IgD-negative memory B cell (primary cell): ENCODE results near the gene COL6A1. TPM values are rescaled to one million over a fixed set of nuclear protein-coding genes. Genes with fewer than 3 reads are reported as not detected.
A peak's percentile ranks its signal among the peaks of the same experiment; 100 is the strongest.

Source experiments
- H3K27ac Mint-ChIP-seq, 3 donors: one replicate each; pipeline ENCODE4 v1.8.0; 2020 to 2022; ENCODE audit warnings: mild to moderate bottlenecking in 3 of 3, mixed read lengths in 3 of 3, moderate library complexity in 1 of 3
- H3K27me3 Mint-ChIP-seq: one replicate; pipeline ENCODE4 v1.8.0; 2021; ENCODE audit warnings: mixed read lengths
- H3K36me3 Mint-ChIP-seq: one replicate; pipeline ENCODE4 v1.8.0; 2020; ENCODE audit warnings: mild to moderate bottlenecking, mixed read lengths
- H3K4me1 Mint-ChIP-seq, 3 donors: one replicate each; pipeline ENCODE4 v1.8.0; 2020 to 2022; ENCODE audit warnings: mixed read lengths in 3 of 3, mild to moderate bottlenecking in 1 of 3
- H3K4me3 Mint-ChIP-seq, 4 donors: one replicate each; pipeline ENCODE4 v1.8.0; 2020 to 2022; ENCODE audit warnings: mild to moderate bottlenecking in 4 of 4, mixed read lengths in 4 of 4, moderate library complexity in 3 of 4
- H3K9me3 Mint-ChIP-seq, 3 donors: one replicate each; pipeline ENCODE4 v1.8.0; 2020 to 2021; ENCODE audit warnings: mixed read lengths in 3 of 3, mild to moderate bottlenecking in 1 of 3
- polyA plus RNA-seq: library from polyadenylated mRNA; unstranded; fragments of 300-500 nt; fragmentation: Illumina TruSeq; gene quantifications from one replicate; pipeline ENCODE4 v1.2.3, GENCODE V29; 2021

Gene COL6A1
- polyA plus RNA-seq, 1 donor from 2014 or later = not detected

DNA sequence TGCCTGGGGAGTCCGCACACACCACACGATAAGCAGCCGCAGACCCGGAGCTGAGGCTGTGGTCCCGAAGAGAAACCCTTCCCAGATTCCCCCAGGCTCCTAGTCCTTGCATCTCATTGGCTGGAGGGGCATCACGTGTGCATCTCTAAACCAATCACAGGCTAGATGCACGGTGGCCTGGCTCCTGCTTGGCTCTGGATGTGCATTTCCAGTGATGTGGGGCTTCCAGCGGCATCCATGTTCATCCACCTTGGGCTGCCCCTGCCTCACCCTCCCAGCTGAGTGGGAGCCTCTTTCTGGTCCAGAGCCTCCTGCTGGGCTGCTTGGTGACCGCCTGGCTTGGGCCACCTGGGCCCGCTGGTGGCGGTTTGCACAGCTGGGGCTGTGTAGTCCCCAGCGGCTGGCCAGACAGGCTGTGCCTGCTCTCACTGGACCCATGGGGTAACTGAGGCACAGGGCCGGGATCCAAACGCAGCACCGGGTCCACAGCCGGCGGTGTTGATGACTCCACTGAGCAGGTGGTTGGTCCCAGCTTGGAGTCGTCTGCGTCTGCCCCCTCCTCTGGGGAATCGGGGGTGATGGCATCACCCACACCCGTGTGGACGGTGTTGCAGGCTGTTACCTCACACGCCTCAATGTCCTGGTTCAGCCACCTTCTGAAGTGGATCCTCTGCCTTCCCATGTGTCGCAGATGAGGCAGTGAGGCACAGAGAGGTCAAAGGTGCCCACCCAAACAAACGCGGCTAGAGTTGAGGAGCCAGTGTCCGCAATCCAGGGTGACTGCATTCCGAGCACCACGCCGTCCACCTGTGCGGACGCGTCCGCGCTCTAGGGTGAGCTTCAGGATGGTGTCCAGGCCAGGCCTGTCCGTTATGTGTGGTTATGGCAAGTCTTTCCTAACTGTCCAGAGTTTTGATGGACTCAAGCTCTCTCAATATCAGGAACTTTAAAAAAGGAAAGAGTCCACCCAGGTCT is 41.3 kb downstream of the COL6A1 start:
- Mint-ChIP-seq H3K4me3 (no peak overlapping the region), H3K4me1 (no peaks in the 10 kb centered on the region), H3K36me3 (no peaks in the 10 kb centered on the region), H3K9me3 (peaks cover 0 to 6% (median 0%) of the 10 kb centered on the region in 3 donors), H3K27me3 (peaks cover 14% of the 10 kb centered on the region), H3K27ac (peak overlapping the region in 1 of 3 donors; percentile 76)

DNA sequence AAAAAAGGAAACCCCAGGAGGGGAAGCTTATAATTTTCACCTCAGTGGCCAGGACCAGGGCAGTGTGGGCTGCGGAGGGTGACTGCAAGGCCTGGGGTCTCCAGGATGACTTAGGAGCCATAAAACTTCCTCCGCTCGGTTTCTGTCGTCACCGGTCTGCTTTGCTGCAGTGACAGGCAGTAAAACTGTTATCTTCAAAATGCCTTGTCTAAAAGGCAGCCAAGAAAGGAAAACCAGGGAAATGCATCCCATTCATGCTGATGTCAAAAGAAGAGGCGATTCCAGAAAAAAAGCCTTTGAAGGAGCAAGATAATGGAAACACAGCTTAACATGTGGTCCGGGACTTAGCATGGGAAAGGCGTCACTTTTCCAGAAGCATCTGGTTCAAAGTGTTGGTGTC is 42.0 kb downstream of the COL6A1 start:
- peaks cover 2% of the 10 kb centered on the region for H3K36me3 Mint-ChIP-seq
- no peaks in the 10 kb centered on the region for H3K4me1 Mint-ChIP-seq
- no peak overlapping the region for H3K4me3 Mint-ChIP-seq
- peaks cover 0 to 6% (median 0%) of the 10 kb centered on the region in 3 donors for H3K9me3 Mint-ChIP-seq
- no peak overlapping the region for H3K27ac Mint-ChIP-seq
- H3K27me3 Mint-ChIP-seq = peaks cover 11% of the 10 kb centered on the region

- peaks cover 10% of the 10 kb centered on the region for H3K27me3 Mint-ChIP-seq
- peaks cover 2% of the 10 kb centered on the region for H3K36me3 Mint-ChIP-seq
- no peak overlapping the region for H3K27ac Mint-ChIP-seq
- no peak overlapping the region for H3K4me3 Mint-ChIP-seq
- H3K4me1 Mint-ChIP-seq = no peaks in the 10 kb centered on the region
- peaks cover 0 to 6% (median 2%) of the 10 kb centered on the region in 3 donors for H3K9me3 Mint-ChIP-seq
Measured at GRCh38 chr21:46024141-46024540, 42.6 kb downstream of the COL6A1 start.

GRCh38 chr21:46025113-46025770 is 43.7 kb downstream of the COL6A1 start:
- no peak overlapping the region for H3K4me3 Mint-ChIP-seq
- no peak overlapping the region for H3K27ac Mint-ChIP-seq
- H3K4me1 Mint-ChIP-seq = no peaks in the 10 kb centered on the region
- H3K36me3 Mint-ChIP-seq = peaks cover 2% of the 10 kb centered on the region
- peaks cover 7% of the 10 kb centered on the region for H3K27me3 Mint-ChIP-seq
- H3K9me3 Mint-ChIP-seq = peaks cover 0 to 12% (median 5%) of the 10 kb centered on the region in 3 donors

GRCh38 chr21:46027851-46028493 is 46.4 kb downstream of the COL6A1 start:
- Mint-ChIP-seq H3K9me3 (peaks cover 0 to 13% (median 3%) of the 10 kb centered on the region in 3 donors), H3K4me1 (no peaks in the 10 kb centered on the region), H3K27me3 (peaks cover 9% of the 10 kb centered on the region), H3K36me3 (peaks cover 2% of the 10 kb centered on the region), H3K27ac (no peak overlapping the region), H3K4me3 (no peak overlapping the region)

DNA sequence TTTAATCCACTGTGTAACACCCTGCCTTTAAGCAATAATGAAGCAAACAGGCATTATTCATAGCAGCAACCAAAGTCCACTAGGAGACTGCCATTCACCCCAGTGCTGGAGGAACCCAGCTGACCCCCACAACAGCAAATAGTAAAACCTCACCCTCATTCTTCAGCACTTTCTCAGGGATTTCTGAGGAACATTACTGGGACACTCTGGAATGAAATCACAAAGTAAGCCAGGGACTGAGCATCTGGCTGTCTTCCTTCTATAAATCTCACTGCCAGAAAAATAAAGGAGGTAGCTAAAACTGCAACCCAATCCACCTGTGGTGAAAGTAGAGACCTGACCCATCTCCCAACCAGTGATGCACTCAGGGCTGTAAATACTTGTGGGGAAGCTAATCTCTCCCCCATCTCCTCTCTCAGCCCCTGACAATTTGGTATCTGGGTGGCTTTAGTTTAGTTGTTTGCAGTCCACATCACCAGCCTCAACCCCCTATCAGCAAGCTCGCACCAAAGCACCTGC is 47.1 kb downstream of the COL6A1 start:
- H3K27ac Mint-ChIP-seq = peak overlapping the region in 1 of 3 donors; percentile 18
- peaks cover 0 to 13% (median 3%) of the 10 kb centered on the region in 3 donors for H3K9me3 Mint-ChIP-seq
- H3K36me3 Mint-ChIP-seq = peaks cover 2% of the 10 kb centered on the region
- H3K4me1 Mint-ChIP-seq = no peaks in the 10 kb centered on the region
- no peak overlapping the region for H3K4me3 Mint-ChIP-seq
- H3K27me3 Mint-ChIP-seq = peaks cover 9% of the 10 kb centered on the region

GRCh38 chr21:46029186-46029924 is 47.8 kb downstream of the COL6A1 start:
- no peaks in the 10 kb centered on the region for H3K4me1 Mint-ChIP-seq
- H3K9me3 Mint-ChIP-seq = peaks cover 0 to 13% (median 3%) of the 10 kb centered on the region in 3 donors
- peaks cover 6% of the 10 kb centered on the region for H3K27me3 Mint-ChIP-seq
- H3K4me3 Mint-ChIP-seq = no peak overlapping the region
- H3K36me3 Mint-ChIP-seq = peaks cover 2% of the 10 kb centered on the region
- H3K27ac Mint-ChIP-seq = no peak overlapping the region

DNA sequence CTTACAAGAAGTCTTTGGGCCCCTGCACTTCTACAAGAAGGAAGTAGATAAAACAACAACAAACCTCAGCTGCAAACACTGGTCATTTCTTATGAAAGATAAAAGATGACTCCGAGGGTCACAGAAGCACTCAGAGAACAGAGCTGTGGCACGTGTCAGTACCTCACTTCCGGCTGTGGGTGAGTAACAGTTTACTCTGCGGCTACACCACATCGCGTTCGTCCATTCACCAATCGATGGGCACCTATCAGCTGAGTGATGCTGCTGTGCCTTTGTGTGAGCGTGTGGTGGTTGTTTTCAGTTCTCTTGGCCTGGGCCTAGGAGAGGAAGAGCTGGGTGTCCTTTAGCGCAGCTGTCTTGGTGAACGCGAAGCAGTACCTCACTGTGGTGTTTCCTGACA is 49.9 kb downstream of the COL6A1 start:
- H3K9me3 Mint-ChIP-seq = peaks cover 0 to 13% (median 3%) of the 10 kb centered on the region in 3 donors
- H3K4me1 Mint-ChIP-seq = no peaks in the 10 kb centered on the region
- no peak overlapping the region for H3K4me3 Mint-ChIP-seq
- peaks cover 3% of the 10 kb centered on the region for H3K27me3 Mint-ChIP-seq
- H3K27ac Mint-ChIP-seq = no peak overlapping the region
- peaks cover 2% of the 10 kb centered on the region for H3K36me3 Mint-ChIP-seq

GRCh38 chr21:46032100-46032499 is 50.5 kb downstream of the COL6A1 start:
- Mint-ChIP-seq H3K27ac (no peak overlapping the region), H3K4me3 (no peak overlapping the region), H3K4me1 (no peaks in the 10 kb centered on the region), H3K9me3 (peaks cover 0 to 13% (median 3%) of the 10 kb centered on the region in 3 donors), H3K27me3 (peaks cover 3% of the 10 kb centered on the region), H3K36me3 (peaks cover 2% of the 10 kb centered on the region)

GRCh38 chr21:46033410-46034400 is 52.1 kb downstream of the COL6A1 start:
- Mint-ChIP-seq H3K27ac (no peak overlapping the region), H3K27me3 (peaks cover 3% of the 10 kb centered on the region), H3K4me3 (no peak overlapping the region), H3K36me3 (no peaks in the 10 kb centered on the region), H3K9me3 (peaks cover 0 to 13% (median 3%) of the 10 kb centered on the region in 3 donors), H3K4me1 (no peaks in the 10 kb centered on the region)

GRCh38 chr21:46035809-46036695 is 54.5 kb downstream of the COL6A1 start:
- Mint-ChIP-seq H3K9me3 (peaks cover 0 to 1% (median 0%) of the 10 kb centered on the region in 3 donors), H3K4me3 (no peak overlapping the region), H3K27ac (no peak overlapping the region), H3K27me3 (peaks cover 3% of the 10 kb centered on the region), H3K36me3 (no peaks in the 10 kb centered on the region), H3K4me1 (no peaks in the 10 kb centered on the region)

DNA sequence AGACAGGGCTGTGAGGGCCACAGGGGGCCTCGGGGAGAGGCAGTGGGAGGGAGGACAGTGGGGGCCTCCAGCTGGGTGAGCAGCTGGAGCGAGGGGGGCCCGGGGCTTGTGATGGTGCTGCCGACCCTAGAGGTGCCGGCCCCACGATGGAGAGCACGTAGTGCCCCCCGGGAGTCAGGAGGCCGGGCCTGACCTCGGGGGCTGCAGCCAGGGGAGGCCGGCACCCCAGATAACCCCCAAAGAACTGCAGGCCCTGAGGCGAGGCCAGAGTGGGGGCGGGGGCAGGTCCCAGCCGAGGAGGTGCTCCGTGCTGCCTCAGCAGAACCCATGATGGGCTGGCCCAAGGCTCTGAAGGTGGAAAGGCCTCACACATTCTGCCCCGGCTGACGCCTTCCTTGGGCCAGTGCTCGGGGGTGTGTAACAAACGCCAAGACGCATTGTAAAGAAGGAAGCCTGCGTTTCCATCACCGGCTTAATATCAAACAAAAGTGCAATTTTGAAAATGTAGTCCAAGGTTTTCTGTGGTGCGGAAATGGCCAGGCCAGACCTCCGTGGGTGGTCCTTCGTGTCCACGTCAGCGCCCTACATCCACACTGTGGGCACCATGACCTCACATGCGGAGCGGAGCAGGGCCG is 55.2 kb downstream of the COL6A1 start:
- H3K4me1 Mint-ChIP-seq = no peaks in the 10 kb centered on the region
- H3K27ac Mint-ChIP-seq = no peak overlapping the region
- no peaks in the 10 kb centered on the region for H3K9me3 Mint-ChIP-seq
- H3K36me3 Mint-ChIP-seq = no peaks in the 10 kb centered on the region
- no peak overlapping the region for H3K4me3 Mint-ChIP-seq
- H3K27me3 Mint-ChIP-seq = peaks cover 3% of the 10 kb centered on the region
